ENCODE data around the gene MAP1LC3B.
A peak's percentile ranks its signal among the peaks of the same experiment; 100 is the strongest.

MAP1LC3B gene

GRCh38 chr16:87421003-87421912 is 29.1 kb downstream of the MAP1LC3B start:
- H3K27me3 ChIP-seq (ENCODE audit: insufficient read depth, poor library complexity, severe bottlenecking): no peaks in the 10 kb centered on the region
- DNase-seq (ENCODE audit: low spot score): no peak
- ATAC-seq (ENCODE audit: low read depth): no peak
- H3K9me3 ChIP-seq (ENCODE audit: severe bottlenecking): no peaks in the 10 kb centered on the region
- peaks cover 50% of the 10 kb centered on the region for H3K36me3 ChIP-seq (ENCODE audit: low read depth)
- peak; percentile 4 for TF ChIP-seq CTCF (IDR thresholded peaks at IDR 0.05; ENCODE audit: poor library complexity, severe bottlenecking)
- no peaks in the 10 kb centered on the region for H3K4me1 ChIP-seq (ENCODE audit: insufficient read depth, poor library complexity, severe bottlenecking)
- no peak overlapping the region for H3K4me3 ChIP-seq (ENCODE audit: severe bottlenecking)
- H3K27ac ChIP-seq (ENCODE audit: poor library complexity, severe bottlenecking): no peak overlapping the region

- peaks cover 42% of the 10 kb centered on the region for H3K36me3 ChIP-seq (ENCODE audit: low read depth)
- no peak for TF ChIP-seq CTCF (IDR thresholded peaks at IDR 0.05; ENCODE audit: poor library complexity, severe bottlenecking)
- H3K27me3 ChIP-seq (ENCODE audit: insufficient read depth, poor library complexity, severe bottlenecking): no peaks in the 10 kb centered on the region
- H3K4me3 ChIP-seq (ENCODE audit: severe bottlenecking): no peak overlapping the region
- no peaks in the 10 kb centered on the region for H3K9me3 ChIP-seq (ENCODE audit: severe bottlenecking)
- ATAC-seq (ENCODE audit: low read depth): no peak
- DNase-seq (ENCODE audit: low spot score): no peak
- H3K27ac ChIP-seq (ENCODE audit: poor library complexity, severe bottlenecking): no peak overlapping the region
- no peaks in the 10 kb centered on the region for H3K4me1 ChIP-seq (ENCODE audit: insufficient read depth, poor library complexity, severe bottlenecking)
These were observed 30.0 kb downstream of the MAP1LC3B start for GRCh38 chr16:87422106-87422505.

GRCh38 chr16:87423429-87423828 is 31.3 kb downstream of the MAP1LC3B start:
- H3K4me3 ChIP-seq (ENCODE audit: severe bottlenecking): no peak overlapping the region
- H3K27me3 ChIP-seq (ENCODE audit: insufficient read depth, poor library complexity, severe bottlenecking): no peaks in the 10 kb centered on the region
- DNase-seq (ENCODE audit: low spot score) (no peak), ATAC-seq (ENCODE audit: low read depth) (no peak)
- H3K36me3 ChIP-seq (ENCODE audit: low read depth): peaks cover 38% of the 10 kb centered on the region
- no peak for TF ChIP-seq CTCF (IDR thresholded peaks at IDR 0.05; ENCODE audit: poor library complexity, severe bottlenecking)
- no peaks in the 10 kb centered on the region for H3K9me3 ChIP-seq (ENCODE audit: severe bottlenecking)
- H3K4me1 ChIP-seq (ENCODE audit: insufficient read depth, poor library complexity, severe bottlenecking): no peaks in the 10 kb centered on the region
- H3K27ac ChIP-seq (ENCODE audit: poor library complexity, severe bottlenecking): no peak overlapping the region

GRCh38 chr16:87424266-87424665 is 32.1 kb downstream of the MAP1LC3B start:
- no peak overlapping the region for H3K27ac ChIP-seq (ENCODE audit: poor library complexity, severe bottlenecking)
- TF ChIP-seq CTCF (IDR thresholded peaks at IDR 0.05; ENCODE audit: poor library complexity, severe bottlenecking): no peak
- ATAC-seq (ENCODE audit: low read depth) (no peak), DNase-seq (ENCODE audit: low spot score) (no peak)
- no peaks in the 10 kb centered on the region for H3K27me3 ChIP-seq (ENCODE audit: insufficient read depth, poor library complexity, severe bottlenecking)
- no peaks in the 10 kb centered on the region for H3K4me1 ChIP-seq (ENCODE audit: insufficient read depth, poor library complexity, severe bottlenecking)
- H3K9me3 ChIP-seq (ENCODE audit: severe bottlenecking): no peaks in the 10 kb centered on the region
- peaks cover 38% of the 10 kb centered on the region for H3K36me3 ChIP-seq (ENCODE audit: low read depth)
- H3K4me3 ChIP-seq (ENCODE audit: severe bottlenecking): no peak overlapping the region

GRCh38 chr16:87425941-87426340 is 33.8 kb downstream of the MAP1LC3B start:
- Histone ChIP-seq H3K27ac (ENCODE audit: poor library complexity, severe bottlenecking) (no peak overlapping the region), H3K4me3 (ENCODE audit: severe bottlenecking) (no peak overlapping the region), H3K36me3 (ENCODE audit: low read depth) (peaks cover 26% of the 10 kb centered on the region), H3K4me1 (ENCODE audit: insufficient read depth, poor library complexity, severe bottlenecking) (no peaks in the 10 kb centered on the region), H3K9me3 (ENCODE audit: severe bottlenecking) (no peaks in the 10 kb centered on the region), H3K27me3 (ENCODE audit: insufficient read depth, poor library complexity, severe bottlenecking) (no peaks in the 10 kb centered on the region)
- ATAC-seq (ENCODE audit: low read depth): no peak
- no peak for TF ChIP-seq CTCF (IDR thresholded peaks at IDR 0.05; ENCODE audit: poor library complexity, severe bottlenecking)
- no peak for DNase-seq (ENCODE audit: low spot score)
